HG02852 (cell line): ENCODE results near the gene ADAT1.
A peak's percentile ranks its signal among the peaks of the same experiment; 100 is the strongest.

Experiments
- ATAC-seq: cut with Tn5 transposase; IDR thresholded peaks from one replicate; pipeline ENCODE4 v1.9.1; 2021; ENCODE audit warnings: mild to moderate bottlenecking, moderate library complexity; ENCODE audit not compliant: unreplicated experiment

Gene ADAT1, protein sequence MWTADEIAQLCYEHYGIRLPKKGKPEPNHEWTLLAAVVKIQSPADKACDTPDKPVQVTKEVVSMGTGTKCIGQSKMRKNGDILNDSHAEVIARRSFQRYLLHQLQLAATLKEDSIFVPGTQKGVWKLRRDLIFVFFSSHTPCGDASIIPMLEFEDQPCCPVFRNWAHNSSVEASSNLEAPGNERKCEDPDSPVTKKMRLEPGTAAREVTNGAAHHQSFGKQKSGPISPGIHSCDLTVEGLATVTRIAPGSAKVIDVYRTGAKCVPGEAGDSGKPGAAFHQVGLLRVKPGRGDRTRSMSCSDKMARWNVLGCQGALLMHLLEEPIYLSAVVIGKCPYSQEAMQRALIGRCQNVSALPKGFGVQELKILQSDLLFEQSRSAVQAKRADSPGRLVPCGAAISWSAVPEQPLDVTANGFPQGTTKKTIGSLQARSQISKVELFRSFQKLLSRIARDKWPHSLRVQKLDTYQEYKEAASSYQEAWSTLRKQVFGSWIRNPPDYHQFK

GRCh38 chr16:75622761-75623605 is at the start of gene ADAT1:
Gene ADAT1, minus strand, starts transcription at chr16:75623281. Its CDS starts 2,482 bp downstream, at chr16:75620799.
- peak; percentile 94 for ATAC-seq

- no peak for ATAC-seq
Observed at GRCh38 chr16:75667503-75667902, 44.4 kb upstream of the ADAT1 start.

DNA sequence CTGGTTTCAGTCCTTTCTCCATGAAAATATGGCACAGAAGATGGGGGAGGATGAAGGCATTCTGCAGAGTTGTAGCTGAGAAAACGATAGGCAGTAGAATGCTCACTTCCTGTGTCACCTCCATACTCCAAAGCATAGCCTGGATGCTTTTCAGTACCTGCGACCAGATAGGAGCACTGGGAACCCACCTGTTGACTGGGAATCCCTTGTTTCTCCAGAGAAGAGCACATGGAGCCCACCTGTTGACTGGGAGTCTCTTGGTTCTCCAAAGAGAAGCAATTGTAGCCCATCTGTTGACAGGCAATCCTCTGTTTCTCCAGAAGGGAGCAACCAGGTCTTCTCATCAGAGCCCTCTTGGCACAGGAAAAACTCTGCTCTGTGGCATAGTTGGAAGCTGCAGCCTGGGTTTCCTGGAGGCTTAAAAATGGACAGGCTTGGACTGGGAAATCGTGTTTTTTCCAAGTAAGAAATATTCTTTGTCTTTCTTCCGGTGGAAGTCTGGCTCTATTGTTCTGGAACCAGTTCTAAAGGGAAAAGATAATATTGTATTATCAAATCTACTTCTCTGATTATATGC is 37.7 kb upstream of the ADAT1 start:
- ATAC-seq = no peak

- ATAC-seq = no peak
Observed at GRCh38 chr16:75660321-75660720, 37.2 kb upstream of the ADAT1 start.

GRCh38 chr16:75658175-75658574 is 35.1 kb upstream of the ADAT1 start:
- no peak for ATAC-seq

- ATAC-seq = no peak
Observed at GRCh38 chr16:75653922-75654321, 30.8 kb upstream of the ADAT1 start.

- ATAC-seq = peak; percentile 35
Observed at GRCh38 chr16:75648265-75649076, 25.4 kb upstream of the ADAT1 start.

DNA sequence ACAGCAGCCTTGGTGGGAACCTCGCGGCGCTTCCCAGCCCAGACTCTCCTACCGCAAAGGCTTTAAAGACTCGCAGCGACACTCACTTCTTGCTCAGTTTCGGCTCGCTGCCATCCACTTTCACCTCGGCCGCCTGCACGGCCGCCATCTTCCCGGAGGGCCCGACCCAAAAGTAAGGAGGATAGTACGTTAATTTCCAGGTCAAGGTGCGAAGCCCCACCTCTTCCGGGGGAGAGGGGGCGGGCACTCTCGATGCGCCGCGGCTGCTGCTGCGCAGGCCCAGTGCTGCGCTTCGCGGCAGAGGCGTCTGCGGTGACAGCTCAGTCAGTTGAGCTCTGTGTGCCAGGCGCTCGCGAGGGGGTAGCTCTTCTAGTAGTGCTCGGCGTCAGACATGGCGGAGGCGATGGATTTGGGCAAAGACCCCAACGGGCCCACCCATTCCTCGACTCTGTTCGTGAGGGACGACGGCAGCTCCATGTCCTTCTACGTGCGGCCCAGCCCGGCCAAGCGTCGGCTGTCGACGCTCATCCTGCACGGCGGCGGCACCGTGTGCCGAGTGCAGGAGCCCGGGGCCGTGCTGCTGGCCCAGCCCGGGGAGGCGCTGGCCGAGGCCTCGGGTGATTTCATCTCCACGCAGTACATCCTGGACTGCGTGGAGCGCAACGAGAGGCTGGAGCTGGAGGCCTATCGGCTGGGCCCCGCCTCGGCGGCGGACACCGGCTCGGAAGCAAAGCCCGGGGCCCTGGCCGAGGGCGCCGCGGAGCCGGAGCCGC is 24.6 kb upstream of the ADAT1 start, which contains the start of the genes KARS1 and TERF2IP:
Gene KARS1, minus strand, starts transcription at position 174 of the 773 bp plus-strand sequence. Its CDS starts 26 bp downstream, at position 148.
Gene TERF2IP, plus strand, starts transcription at position 282 of the 773 bp plus-strand sequence. Its CDS starts 110 bp downstream, at position 392.
- ATAC-seq = peak; percentile 83

- ATAC-seq = peak; percentile 17
Observed at GRCh38 chr16:75647112-75647491, 24.0 kb upstream of the ADAT1 start.

- no peak for ATAC-seq
Observed at GRCh38 chr16:75644240-75645012, 21.3 kb upstream of the ADAT1 start.

DNA sequence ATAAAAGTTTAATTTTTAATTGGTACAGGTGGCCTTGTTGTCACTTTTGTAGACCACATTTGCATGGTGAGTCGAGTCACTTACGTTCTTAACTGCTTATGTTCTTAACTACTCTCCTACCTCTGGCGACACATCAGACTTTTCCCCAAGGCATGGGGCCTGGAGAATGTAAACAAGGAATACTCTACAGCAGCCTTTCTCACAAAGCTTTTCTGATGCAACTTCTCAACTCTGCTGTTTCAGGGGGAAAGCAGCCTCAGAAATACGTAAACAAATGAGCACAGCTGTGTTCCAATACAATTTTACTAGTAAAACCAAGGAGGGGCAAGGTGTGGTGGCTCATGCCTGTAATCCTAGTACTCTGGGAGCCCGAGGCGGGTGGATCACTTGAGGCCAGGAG is 17.5 kb upstream of the ADAT1 start:
- ATAC-seq = no peak

DNA sequence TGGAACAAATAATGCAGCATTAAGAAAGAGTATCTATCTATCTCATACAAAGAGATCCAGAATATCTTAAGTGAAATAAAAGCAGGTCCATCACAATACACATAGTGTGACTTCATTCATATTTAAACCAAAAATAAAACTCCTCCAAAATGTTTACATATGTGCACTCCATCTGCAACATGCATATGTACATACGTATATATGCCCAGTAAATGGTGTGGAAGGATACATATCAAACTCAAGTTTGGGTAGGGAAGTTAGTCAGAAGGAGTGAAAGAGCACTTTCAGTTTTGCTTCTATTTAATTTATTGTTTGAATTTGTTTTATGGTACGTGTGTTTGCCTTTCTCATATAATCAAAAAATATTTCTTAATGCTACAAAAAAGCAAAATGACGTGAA is 12.0 kb upstream of the ADAT1 start:
- ATAC-seq = no peak

- ATAC-seq = no peak
Observed at GRCh38 chr16:75632857-75633256, 9.8 kb upstream of the ADAT1 start.

GRCh38 chr16:75630052-75630451 is 7.0 kb upstream of the ADAT1 start:
- ATAC-seq = no peak

DNA sequence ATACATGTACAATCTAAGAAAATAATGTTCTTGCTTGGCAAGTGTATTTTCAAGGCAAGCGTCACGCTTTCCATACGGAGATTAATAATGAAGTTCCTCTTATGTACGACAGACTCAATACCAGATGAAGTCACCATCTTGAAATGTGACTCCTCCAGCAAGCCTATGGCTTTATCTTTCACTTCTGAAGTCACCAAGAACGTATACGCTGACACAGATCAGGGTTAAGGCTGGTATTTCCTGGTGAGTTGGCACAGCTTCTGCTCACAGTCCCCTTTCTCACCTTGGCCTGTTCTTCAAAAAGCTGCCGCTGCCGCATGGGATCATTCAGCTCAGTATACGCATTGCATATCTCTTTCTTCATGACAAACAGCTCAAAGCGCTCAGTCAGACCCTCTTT is 6.1 kb upstream of the ADAT1 start:
- no peak for ATAC-seq

GRCh38 chr16:75628351-75628750 is 5.3 kb upstream of the ADAT1 start:
- no peak for ATAC-seq

GRCh38 chr16:75627851-75628250 is 4.8 kb upstream of the ADAT1 start:
- ATAC-seq = no peak

GRCh38 chr16:75626806-75627205 is 3.7 kb upstream of the ADAT1 start:
- no peak for ATAC-seq

GRCh38 chr16:75624921-75625334 is 1.8 kb upstream of the ADAT1 start:
- no peak for ATAC-seq
